AG04450 (cell line): ENCODE results near the gene MESP2. TPM values are rescaled to one million over a fixed set of nuclear protein-coding genes. Genes with fewer than 3 reads are reported as not detected.

Experiments used
- CTCF ChIA-PET: fragments of 300-600, 350-600 bp; formaldehyde crosslinking; extraction: SDS; loops from one replicate; lab custom pipeline; 2022; ENCODE audit warnings: antibody characterized with exemption, inconsistent platforms; lab: Charles Lee
- POLR2A ChIA-PET: fragments of 350-600 bp; formaldehyde crosslinking; extraction: SDS; loops from one replicate; lab custom pipeline; 2021; ENCODE audit warnings: antibody characterized with exemption, inconsistent platforms; lab: Yijun Ruan, JAX
- DNase-seq: peaks from one replicate; pipeline ENCODE4 v3.0.0-alpha.2; 2011; ENCODE audit warnings: low read depth, low spot score
- H3K27ac ChIP-seq: one replicate; pipeline ENCODE4 v1.5.1; 2012; ENCODE audit warnings: low read depth, low read length, control low read depth
- H3K27me3 ChIP-seq: one replicate; pipeline ENCODE4 v1.6.0; 2012; ENCODE audit warnings: low read length; ENCODE audit not compliant: control insufficient read depth, insufficient read depth
- H3K4me3 ChIP-seq: 2 replicates; pipeline ENCODE4 v1.5.1; 2011; ENCODE audit warnings: mild to moderate bottlenecking, low read depth, low read length, control low read depth
- H3K9me3 ChIP-seq: 2 replicates; pipeline ENCODE4 v1.5.1; 2012; ENCODE audit warnings: low read length; ENCODE audit not compliant: control insufficient read depth, insufficient read depth
- polyA plus RNA-seq: library from polyadenylated mRNA; depleted of rRNA; stranded (reverse); fragments of >200 nt; gene quantifications from 2 replicates; pipeline ENCODE4 v1.2.3, GENCODE V29; 2011
- TF ChIP-seq, protein P1 (sequence below): IDR thresholded peaks from 2 replicates; pipeline ENCODE4 v1.5.1; 2011; ENCODE audit warnings: low read depth, low read length, control low read depth, inconsistent platforms

Gene MESP2
- polyA plus RNA-seq, 1 experiment, result 0.20 TPM

GRCh38 chr15:89740137-89740536 lies 36.0 kb upstream of the MESP2 start:
- H3K4me3 ChIP-seq, result no peak overlapping the region
- TF ChIP-seq, protein P1, sequence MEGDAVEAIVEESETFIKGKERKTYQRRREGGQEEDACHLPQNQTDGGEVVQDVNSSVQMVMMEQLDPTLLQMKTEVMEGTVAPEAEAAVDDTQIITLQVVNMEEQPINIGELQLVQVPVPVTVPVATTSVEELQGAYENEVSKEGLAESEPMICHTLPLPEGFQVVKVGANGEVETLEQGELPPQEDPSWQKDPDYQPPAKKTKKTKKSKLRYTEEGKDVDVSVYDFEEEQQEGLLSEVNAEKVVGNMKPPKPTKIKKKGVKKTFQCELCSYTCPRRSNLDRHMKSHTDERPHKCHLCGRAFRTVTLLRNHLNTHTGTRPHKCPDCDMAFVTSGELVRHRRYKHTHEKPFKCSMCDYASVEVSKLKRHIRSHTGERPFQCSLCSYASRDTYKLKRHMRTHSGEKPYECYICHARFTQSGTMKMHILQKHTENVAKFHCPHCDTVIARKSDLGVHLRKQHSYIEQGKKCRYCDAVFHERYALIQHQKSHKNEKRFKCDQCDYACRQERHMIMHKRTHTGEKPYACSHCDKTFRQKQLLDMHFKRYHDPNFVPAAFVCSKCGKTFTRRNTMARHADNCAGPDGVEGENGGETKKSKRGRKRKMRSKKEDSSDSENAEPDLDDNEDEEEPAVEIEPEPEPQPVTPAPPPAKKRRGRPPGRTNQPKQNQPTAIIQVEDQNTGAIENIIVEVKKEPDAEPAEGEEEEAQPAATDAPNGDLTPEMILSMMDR, result peak; percentile 90

GRCh38 chr15:89743011-89743410 lies 33.1 kb upstream of the MESP2 start:
- ChIA-PET CTCF (interaction anchor here (0.8 to 5.0 kb wide), 2 partner anchors 16 to 132 kb away, joined by 3 to 64 read pairs; no protein-coding TSS in a partner anchor), POLR2A (no interaction called here)
- H3K4me3 ChIP-seq, result no peak overlapping the region
- peaks cover 28% of the 10 kb centered on the region for H3K27me3 ChIP-seq
- H3K27ac ChIP-seq, result no peak overlapping the region
- no peak for DNase-seq
- TF ChIP-seq, protein P1, result no peak
- no peaks in the 10 kb centered on the region; the same call in 1 of the 2 replicates for H3K9me3 ChIP-seq

More at GRCh38 chr15:89740137-89740536, 36.0 kb upstream of the MESP2 start:
- peak; percentile 53 for DNase-seq
- POLR2A ChIA-PET, result interaction anchor here (1.0 kb wide), 1 partner anchor 148 kb away, joined by 3 read pairs; no protein-coding TSS in a partner anchor
- CTCF ChIA-PET, result interaction anchor here (0.6 to 5.0 kb wide), 23 partner anchors 9 to 331 kb away, joined by 3 to 78 read pairs (median 5); no protein-coding TSS in a partner anchor
- H3K27me3 ChIP-seq, result peaks cover 22% of the 10 kb centered on the region
- H3K27ac ChIP-seq, result no peak overlapping the region
- no peaks in the 10 kb centered on the region for H3K9me3 ChIP-seq

DNA sequence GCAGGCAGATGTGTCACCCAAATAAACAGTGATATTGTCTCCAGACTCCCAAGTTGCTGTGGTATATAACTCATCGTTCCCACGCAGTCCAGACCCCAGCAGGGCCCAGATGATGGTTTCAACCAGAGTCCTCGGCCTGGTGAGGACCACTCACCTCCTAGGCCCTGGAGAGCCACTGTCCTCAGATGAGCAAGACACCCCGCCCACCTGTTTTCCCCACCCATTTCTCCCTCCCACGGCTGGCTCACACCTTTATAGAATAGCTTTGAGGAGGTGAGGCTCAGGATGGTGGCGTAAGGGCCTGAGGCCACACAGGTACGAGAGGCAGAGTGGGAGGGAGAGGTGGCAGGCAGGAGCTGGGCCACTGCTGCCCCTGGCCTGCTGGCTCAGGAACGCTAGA lies 32.5 kb upstream of the MESP2 start:
- no peak overlapping the region for H3K4me3 ChIP-seq
- no peaks in the 10 kb centered on the region; the same call in 1 of the 2 replicates for H3K9me3 ChIP-seq
- CTCF ChIA-PET, result interaction anchor here (0.8 to 5.0 kb wide), 4 partner anchors 16 to 145 kb away, joined by 3 to 64 read pairs (median 6); no protein-coding TSS in a partner anchor
- POLR2A ChIA-PET, result no interaction called here
- H3K27me3 ChIP-seq, result peaks cover 31% of the 10 kb centered on the region
- no peak for DNase-seq
- TF ChIP-seq, protein P1, result no peak
- H3K27ac ChIP-seq, result no peak overlapping the region

GRCh38 chr15:89745131-89745530 lies 31.0 kb upstream of the MESP2 start:
- Histone ChIP-seq H3K4me3 (no peak overlapping the region), H3K27me3 (peaks cover 44% of the 10 kb centered on the region), H3K27ac (no peak overlapping the region), H3K9me3 (no peaks in the 10 kb centered on the region; the same call in 1 of the 2 replicates)
- TF ChIP-seq, protein P1, result no peak
- no peak for DNase-seq
- ChIA-PET POLR2A (no interaction called here), CTCF (interaction anchor here (1.0 kb wide), 1 partner anchor 15 kb away, joined by 4 read pairs; no protein-coding TSS in a partner anchor)

- CTCF ChIA-PET, result interaction anchor here (0.6 kb wide), 1 partner anchor 7 kb away, joined by 3 read pairs; no protein-coding TSS in a partner anchor
- no peak for DNase-seq
- TF ChIP-seq, protein P1, result no peak
- H3K4me3 ChIP-seq, result no peak overlapping the region
- H3K27me3 ChIP-seq, result peaks cover 46% of the 10 kb centered on the region
- POLR2A ChIA-PET, result no interaction called here
- no peaks in the 10 kb centered on the region; the same call in 1 of the 2 replicates for H3K9me3 ChIP-seq
- H3K27ac ChIP-seq, result no peak overlapping the region
Measured at GRCh38 chr15:89745768-89746167, 30.4 kb upstream of the MESP2 start.
